Stimulated activated CD8-positive, alpha-beta memory T cell treated with anti-CD3 and anti-CD28 coated beads, Interleukin-12 subunit alpha, Interleukin-12 subunit beta, amount 100 ng/mL, for 24 hours (primary cell): ENCODE measurements around the gene EDIL3.
"Not testable (repeated sequence)": the region's sequence is repeated elsewhere in the genome, so short reads cannot be mapped to it uniquely, and the experiment has no call there.

Experiments
- DNase-seq: peaks from one replicate; pipeline ENCODE4 v3.0.0-alpha.2; 2020; ENCODE audit errors: extremely low read depth

Gene EDIL3

GRCh38 chr5:84168841-84169240, 215.8 kb downstream of the EDIL3 start:
- no peak for DNase-seq

- DNase-seq: no peak
These were observed 221.0 kb downstream of the EDIL3 start for GRCh38 chr5:84163671-84164070.

- DNase-seq: no peak
These were observed 222.0 kb downstream of the EDIL3 start for GRCh38 chr5:84162695-84163094.

DNA sequence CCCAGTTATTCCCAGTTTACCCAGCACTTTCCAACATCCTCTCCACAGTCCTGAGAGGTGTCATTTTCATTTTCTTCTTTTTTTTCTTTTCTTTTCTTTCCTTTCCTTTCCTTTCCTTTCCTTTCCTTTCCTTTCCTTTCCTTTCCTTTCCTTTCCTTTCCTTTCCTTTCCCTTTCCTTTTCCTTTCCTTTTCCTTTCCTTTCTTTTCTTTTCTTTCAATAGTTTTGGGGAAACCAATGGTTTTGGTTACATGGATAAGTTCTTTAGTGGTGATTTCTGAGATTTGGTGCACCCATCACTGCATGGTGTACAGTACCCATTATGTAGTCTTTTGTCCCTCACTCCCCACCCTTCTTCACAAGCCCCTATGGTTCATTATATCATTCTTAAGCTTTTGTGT, 224.0 kb downstream of the EDIL3 start:
- not testable (repeated sequence) for DNase-seq

DNA sequence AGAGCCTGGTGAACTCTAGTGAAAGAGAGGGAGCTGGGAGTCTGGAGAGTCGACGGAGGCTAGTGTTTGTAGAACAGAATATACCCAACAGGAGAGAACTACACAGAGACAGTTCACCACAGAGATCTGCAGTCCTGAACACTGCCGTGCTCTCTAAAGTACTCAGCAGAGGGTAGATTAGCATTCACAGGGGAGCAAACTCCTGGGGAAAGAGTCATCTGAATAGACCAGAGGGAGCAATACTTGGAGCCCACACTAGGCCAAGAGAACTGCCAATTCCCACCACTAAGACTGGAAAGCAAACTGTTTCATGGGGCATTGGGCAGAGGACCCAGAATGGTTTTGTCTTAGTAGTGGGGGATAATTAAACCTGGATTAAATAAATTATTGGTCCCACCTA, 235.6 kb downstream of the EDIL3 start:
- DNase-seq: no peak

DNA sequence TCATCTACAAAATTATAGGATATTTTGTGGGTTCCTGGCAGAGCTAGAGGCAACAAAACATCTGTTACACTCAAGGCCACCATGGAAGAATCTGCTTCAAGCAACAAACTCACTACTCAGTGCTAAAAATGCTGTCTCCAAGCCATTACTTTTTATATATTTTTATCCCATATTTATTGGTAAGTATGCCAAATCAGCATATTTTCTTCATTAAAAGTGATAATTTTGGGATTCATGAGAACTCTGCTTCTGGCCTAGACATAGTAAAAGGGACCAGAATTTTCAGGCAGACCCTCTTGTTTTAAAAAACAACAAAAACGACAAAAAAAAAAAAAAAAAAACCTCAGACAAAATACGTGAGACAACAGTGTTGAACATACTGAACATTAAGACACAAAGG, 236.0 kb downstream of the EDIL3 start:
- no peak for DNase-seq

GRCh38 chr5:84137541-84137940, 247.1 kb downstream of the EDIL3 start:
- DNase-seq: no peak

DNA sequence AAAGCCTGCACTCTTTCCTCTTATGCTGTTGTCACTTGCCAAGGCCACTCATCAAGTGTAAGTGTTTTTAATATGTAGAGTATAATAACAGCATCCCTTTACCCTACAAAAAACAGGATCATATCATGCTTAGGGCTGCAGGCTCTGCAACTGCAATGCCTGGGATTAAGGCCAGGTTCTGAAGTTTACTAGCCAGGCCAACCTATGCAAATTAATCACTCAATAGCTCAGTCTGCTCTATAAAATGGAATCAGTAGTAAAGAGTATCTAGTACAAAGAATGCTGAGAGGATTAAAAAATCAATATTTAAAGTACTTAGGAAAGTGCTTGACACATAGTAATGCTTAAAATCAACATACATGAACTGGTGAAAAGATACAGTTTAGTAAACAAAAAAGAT, 253.3 kb downstream of the EDIL3 start:
- DNase-seq: no peak

DNA sequence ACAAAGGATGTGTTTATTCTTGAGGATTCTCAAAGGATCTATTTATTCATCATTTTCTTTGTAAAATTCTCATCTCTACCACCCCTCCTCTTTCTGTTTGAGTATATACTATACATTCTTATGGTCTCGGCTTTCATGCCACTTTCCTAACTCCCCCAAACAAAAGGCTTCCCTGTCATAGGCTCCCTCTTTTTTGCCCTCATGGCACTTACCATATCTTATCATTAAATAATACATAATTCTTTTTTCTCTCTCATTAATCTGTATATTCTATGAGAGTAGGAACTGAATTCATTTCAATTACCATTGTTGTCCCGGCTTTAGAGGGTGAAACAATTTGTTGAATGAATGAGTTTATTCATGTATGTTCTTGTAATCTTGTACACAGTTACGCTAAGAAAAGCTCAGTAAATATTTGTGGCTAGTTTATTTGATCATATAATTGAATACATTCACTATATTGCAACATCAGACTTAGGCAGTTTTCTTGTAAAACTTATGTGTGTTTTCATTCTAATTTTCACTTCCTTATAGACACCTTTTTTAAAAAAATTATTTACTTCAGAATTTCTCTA, 254.6 kb downstream of the EDIL3 start:
- no peak for DNase-seq

GRCh38 chr5:84125216-84125615, 259.5 kb downstream of the EDIL3 start:
- DNase-seq: no peak

DNA sequence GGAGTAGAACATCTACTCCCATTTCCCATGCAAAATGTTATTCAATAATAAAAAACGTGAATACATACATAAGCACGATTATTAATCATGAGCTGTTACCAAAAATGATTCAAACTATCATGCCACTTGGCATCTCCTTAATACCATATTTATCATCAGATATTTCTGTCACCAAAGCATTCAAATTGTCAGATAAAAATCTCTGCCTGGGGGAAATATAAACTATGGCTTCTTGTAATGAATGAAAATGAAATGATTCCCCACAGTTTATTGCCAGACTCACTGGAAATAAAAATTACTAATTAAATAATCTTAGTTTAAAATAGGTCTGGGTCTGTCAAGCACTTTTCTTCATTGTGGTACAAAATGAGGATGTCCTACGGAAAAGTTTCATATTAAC, 265.4 kb downstream of the EDIL3 start:
- DNase-seq: no peak

DNA sequence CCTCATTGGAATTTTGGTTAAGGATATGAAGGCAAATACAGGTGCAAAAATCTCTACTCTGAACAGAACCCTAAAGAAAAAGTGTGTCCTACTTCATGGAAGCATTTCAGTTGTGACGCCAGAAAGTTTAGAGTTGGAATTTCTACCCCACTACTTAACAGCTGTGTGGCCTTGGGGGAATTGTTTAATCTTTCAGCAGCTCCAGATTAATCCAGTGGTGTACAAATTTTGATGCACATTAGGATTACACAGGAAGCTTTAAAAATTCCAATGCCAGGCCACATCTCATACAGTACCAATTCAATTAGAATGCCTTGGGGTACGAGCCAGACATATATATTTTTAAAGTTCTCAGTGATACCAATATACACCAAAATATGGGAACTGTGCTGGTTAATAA, 266.1 kb downstream of the EDIL3 start:
- no peak for DNase-seq

GRCh38 chr5:84115727-84116126, 269.0 kb downstream of the EDIL3 start:
- DNase-seq: no peak

DNA sequence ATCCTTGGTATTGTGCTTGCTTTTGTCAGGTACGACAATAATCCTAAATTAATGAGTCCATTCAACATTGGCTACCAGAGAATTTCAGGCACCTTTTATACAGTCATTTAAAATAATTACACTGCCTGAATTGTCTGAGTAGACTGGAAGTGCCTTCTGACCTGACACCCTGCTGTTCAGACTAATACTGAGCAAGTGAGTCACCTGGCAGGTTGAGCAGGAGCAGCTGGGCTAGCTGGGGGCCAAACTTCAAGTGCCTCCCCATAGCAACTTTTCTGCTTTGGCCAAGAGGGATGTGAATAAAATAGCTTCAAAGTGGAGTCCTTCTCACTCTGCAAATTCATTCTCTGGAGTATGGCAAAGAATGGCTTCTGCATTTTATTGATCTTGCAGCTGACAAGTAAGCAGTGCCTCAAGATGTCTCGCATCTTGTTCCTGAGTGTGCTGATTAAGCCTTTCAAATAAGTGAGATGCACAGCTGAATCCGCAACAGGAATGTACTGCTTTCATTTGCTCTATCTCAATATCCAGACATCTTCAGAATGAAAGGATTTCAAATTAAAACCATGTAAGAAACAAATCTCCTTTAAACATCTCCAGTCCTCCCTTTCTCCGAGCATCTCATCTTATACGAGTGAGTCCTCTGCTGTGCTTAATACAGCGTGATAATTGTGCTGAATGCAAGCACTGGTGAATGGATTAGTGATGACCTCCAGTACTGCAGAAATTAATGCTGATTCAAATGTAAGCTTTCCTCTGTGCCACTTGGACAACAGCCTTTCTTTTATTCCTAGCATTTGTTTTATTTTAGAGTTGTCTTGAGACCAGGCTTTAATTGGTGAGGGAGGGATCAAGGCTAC, 271.2 kb downstream of the EDIL3 start:
- DNase-seq: no peak

DNA sequence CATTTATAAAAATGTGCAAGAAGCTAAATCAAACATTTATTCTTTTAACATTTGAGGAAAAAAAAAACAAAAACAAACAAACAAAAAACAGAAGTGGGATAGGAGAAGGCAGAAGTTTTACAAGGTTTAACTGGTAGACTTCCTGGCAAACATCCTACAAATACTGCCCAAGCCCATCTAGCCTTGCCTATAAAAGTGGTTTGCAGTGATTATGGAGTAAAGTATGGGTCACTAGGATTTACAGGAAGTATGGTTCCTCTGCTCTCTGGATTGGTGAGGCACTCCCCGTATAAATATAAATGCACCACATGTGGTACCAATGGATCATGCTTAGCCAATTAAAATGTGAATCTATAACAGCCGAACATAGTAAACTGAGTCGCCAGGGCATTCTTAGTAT, 291.9 kb downstream of the EDIL3 start:
- DNase-seq: no peak

DNA sequence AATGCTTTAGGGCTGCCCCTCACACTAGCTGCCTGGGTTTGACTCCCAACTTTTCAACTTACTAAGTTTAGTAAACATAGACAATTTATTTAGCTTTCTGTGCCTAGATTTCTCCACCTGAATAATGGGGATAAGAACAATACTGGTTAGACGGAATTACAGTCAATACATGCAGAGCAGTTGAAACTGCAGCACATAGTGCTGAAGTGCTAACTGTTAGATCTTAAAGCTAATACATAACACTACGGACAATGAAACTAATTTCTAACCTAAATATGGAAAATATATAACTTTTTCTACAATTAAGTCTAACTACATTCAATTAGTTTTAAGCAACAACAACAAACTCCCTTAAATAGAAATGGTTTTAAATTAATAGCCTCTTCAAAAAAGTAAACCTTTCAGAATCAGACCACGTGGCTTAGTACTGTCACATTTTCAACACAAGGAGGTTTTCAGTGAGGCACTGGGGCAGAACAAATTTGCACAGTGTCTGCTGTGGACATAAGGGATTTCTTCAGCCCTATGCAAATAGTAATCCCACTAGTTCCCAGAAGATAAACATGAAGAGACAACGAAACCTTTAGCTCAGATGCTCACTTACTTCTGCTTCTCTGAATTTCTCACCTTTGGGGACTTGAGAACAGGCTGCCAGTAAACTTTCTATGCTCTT, 293.4 kb downstream of the EDIL3 start:
- no peak for DNase-seq

DNA sequence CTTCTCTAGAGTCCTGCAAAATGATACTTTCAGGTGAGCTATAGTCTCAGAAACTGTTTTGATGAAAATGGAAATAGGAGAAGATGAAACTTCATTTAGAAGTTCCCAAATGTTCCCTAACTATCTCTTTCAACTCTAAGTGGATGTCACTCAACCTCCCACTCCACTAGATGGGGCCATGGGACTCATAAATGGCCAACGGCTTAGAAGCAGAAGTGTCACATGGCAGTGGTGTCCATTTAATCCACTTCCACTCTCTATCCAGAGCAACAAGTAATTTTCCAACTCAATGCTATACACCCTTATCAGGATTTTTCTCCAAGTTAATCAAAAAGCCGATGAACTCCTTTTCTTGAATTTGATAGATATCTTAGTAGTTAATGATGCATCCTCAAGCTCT, 295.7 kb downstream of the EDIL3 start:
- DNase-seq: no peak

DNA sequence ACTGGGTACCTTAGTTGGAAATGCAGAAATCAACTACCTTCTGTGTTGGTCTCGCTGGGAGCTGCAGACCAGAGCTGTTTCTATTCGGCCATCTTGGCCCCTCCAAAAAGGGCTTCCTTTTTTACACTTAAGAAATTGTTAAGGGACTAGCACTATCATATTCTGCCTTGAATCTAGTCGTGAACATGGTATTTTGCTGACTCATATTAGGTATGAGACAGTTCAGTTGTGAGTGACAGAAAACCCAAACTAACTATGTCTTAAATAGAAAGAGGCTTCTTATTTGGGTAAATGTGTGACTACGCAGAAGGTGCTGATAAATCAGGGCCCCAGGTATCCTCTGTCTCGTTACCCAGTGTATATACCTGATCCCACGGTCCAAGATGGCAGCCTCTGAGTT, 298.2 kb downstream of the EDIL3 start:
- DNase-seq: no peak

DNA sequence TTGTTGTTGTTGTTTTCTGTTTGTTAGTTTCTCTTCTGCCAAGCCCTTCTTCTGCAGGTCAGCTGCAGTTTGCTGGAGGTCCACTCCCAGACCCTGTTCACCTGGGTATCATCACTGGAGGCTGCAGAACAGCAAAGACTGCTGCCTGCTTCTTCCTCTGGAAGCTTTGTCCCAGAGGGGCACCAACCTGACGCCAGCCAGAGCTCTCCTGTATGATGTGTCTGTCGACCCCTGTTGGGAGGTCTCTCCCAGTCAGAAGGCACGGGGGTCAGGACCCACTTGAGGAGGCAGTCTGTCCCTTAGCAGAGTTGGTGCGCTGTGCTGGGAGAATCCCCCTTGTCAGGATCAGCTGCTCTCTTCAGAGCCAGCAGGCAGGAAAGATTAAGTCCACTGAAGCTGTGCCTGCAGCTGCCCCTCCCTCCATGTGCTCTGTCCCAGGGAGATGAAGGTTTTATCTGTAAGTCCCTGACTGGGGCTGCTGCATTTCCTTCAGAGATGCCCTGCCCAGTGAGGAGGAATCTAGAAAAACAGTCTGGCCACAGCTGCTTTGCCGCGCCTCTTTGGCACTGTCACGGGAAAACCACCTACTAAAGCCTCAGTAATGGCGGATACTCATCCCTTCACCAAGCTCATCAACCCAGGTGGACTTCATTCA, 299.2 kb downstream of the EDIL3 start:
- DNase-seq: no peak

DNA sequence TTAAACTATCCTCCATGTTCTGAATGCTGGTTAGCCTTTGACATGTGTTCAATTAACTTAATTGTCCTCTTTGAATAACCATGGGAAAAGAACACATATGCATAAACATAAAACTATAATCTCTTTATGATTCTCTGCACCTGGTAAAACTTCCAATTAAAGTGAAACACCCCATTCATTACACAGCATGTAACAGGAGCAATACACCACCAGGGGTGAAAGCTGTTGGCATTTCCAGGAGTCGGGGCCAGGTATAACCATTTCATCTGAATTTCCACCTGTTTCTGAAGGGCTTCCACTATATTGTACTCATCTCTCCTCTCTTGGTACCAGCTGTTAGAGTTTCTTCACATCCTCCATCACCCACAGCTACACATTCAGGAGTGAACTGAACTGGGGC, 303.8 kb downstream of the EDIL3 start:
- DNase-seq: no peak

- no peak for DNase-seq
These were observed 312.3 kb downstream of the EDIL3 start for GRCh38 chr5:84072339-84072738.

DNA sequence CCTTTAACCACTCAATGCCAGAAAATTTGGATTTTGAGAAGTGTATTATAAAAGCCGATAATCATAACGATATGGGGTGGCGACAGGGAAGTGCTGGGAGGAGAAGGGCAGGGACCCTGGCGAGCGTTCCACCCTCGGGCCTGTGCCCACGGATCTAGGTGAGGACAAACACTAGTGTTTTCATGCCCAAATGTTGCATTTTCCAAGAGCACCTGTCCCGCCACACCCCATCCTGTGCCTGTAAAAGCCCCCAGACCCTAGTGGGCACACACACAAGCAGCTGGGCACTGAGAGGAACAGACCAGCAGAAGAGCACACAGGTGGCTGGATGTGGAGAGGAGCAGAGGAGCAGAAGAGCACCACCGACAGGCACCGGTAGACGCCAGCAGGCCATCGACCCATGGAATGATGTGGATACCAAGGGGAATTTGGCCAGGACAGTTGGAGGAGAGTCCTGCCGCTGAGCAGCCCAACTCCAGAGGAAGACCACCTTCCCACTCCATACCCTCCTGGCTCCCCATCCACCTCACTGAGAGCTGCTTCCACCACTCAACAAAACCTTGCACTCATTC, 315.0 kb downstream of the EDIL3 start:
- DNase-seq: no peak
